Measurements from ENCODE around the gene NEB. TPM values are rescaled to one million over a fixed set of nuclear protein-coding genes. Genes with fewer than 3 reads are reported as not detected.

Gene NEB
- total RNA-seq, 1 donor from 2014 or later, result 1.0 TPM

- Mint-ChIP-seq H3K4me3 (ENCODE audit: unreplicated experiment) (no peak overlapping the region), H3K36me3 (ENCODE audit: low read depth) (peaks cover 8% of the 10 kb centered on the region), H3K27ac (ENCODE audit: unreplicated experiment) (no peak overlapping the region), H3K9me3 (ENCODE audit: low read depth) (no peaks in the 10 kb centered on the region), H3K4me1 (ENCODE audit: low read depth) (no peaks in the 10 kb centered on the region), H3K27me3 (ENCODE audit: low read depth) (no peaks in the 10 kb centered on the region)
- no peak for TF ChIP-seq CTCF (IDR thresholded peaks at IDR 0.05)
- DNase-seq (ENCODE audit: low spot score), result no peak
These were observed 185.1 kb downstream of the NEB start for GRCh38 chr2:151549191-151549590.

- H3K36me3 Mint-ChIP-seq (ENCODE audit: low read depth), result peaks cover 3% of the 10 kb centered on the region
- H3K4me1 Mint-ChIP-seq (ENCODE audit: low read depth), result no peaks in the 10 kb centered on the region
- no peak for DNase-seq (ENCODE audit: low spot score)
- no peak for TF ChIP-seq CTCF (IDR thresholded peaks at IDR 0.05)
- no peak overlapping the region for H3K4me3 Mint-ChIP-seq (ENCODE audit: unreplicated experiment)
- H3K27me3 Mint-ChIP-seq (ENCODE audit: low read depth), result no peaks in the 10 kb centered on the region
- H3K9me3 Mint-ChIP-seq (ENCODE audit: low read depth), result no peaks in the 10 kb centered on the region
- no peak overlapping the region for H3K27ac Mint-ChIP-seq (ENCODE audit: unreplicated experiment)
These were observed 189.8 kb downstream of the NEB start for GRCh38 chr2:151544449-151544848.

- H3K27ac Mint-ChIP-seq (ENCODE audit: unreplicated experiment), result no peak overlapping the region
- no peak for DNase-seq (ENCODE audit: low spot score)
- no peak for TF ChIP-seq CTCF (IDR thresholded peaks at IDR 0.05)
- no peaks in the 10 kb centered on the region for H3K4me1 Mint-ChIP-seq (ENCODE audit: low read depth)
- no peak overlapping the region for H3K4me3 Mint-ChIP-seq (ENCODE audit: unreplicated experiment)
- peaks cover 3% of the 10 kb centered on the region for H3K36me3 Mint-ChIP-seq (ENCODE audit: low read depth)
- no peaks in the 10 kb centered on the region for H3K9me3 Mint-ChIP-seq (ENCODE audit: low read depth)
- no peaks in the 10 kb centered on the region for H3K27me3 Mint-ChIP-seq (ENCODE audit: low read depth)
These were observed 190.4 kb downstream of the NEB start for GRCh38 chr2:151543876-151544275.

- no peak for TF ChIP-seq CTCF (IDR thresholded peaks at IDR 0.05)
- Mint-ChIP-seq H3K27ac (ENCODE audit: unreplicated experiment) (no peak overlapping the region), H3K4me3 (ENCODE audit: unreplicated experiment) (no peak overlapping the region), H3K4me1 (ENCODE audit: low read depth) (no peaks in the 10 kb centered on the region), H3K27me3 (ENCODE audit: low read depth) (no peaks in the 10 kb centered on the region), H3K9me3 (ENCODE audit: low read depth) (no peaks in the 10 kb centered on the region), H3K36me3 (ENCODE audit: low read depth) (peaks cover 2% of the 10 kb centered on the region)
- no peak for DNase-seq (ENCODE audit: low spot score)
These were observed 200.3 kb downstream of the NEB start for GRCh38 chr2:151534001-151534400.

GRCh38 chr2:151533127-151533526 is 201.1 kb downstream of the NEB start:
- H3K27me3 Mint-ChIP-seq (ENCODE audit: low read depth), result no peaks in the 10 kb centered on the region
- TF ChIP-seq CTCF (IDR thresholded peaks at IDR 0.05), result no peak
- no peaks in the 10 kb centered on the region for H3K9me3 Mint-ChIP-seq (ENCODE audit: low read depth)
- no peak for DNase-seq (ENCODE audit: low spot score)
- peaks cover 2% of the 10 kb centered on the region for H3K36me3 Mint-ChIP-seq (ENCODE audit: low read depth)
- no peak overlapping the region for H3K27ac Mint-ChIP-seq (ENCODE audit: unreplicated experiment)
- H3K4me1 Mint-ChIP-seq (ENCODE audit: low read depth), result no peaks in the 10 kb centered on the region
- no peak overlapping the region for H3K4me3 Mint-ChIP-seq (ENCODE audit: unreplicated experiment)
